ENCODE data around the gene GRID1.

GRID1 gene

DNA sequence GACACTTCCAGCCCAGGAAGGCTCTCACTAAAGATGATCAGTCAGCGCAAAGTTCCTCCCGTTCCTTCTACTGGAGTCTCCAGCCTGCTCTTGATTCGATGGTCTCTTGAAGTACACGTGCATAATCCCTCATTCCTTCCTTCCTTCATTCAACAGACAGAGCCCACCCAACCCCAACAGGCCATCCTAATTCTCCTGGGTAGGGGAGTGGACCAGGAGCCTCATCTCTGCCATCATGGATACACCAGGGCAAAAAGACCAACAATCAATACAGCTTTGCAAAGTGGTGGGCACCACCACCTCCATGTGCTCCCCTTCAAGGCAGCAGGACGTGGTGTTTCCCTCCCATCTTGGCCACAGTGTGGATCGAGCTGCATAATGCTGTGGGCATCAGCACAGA is 446.3 kb downstream of the GRID1 start:
- H3K9ac ChIP-seq (ENCODE audit: insufficient read length, low read depth), result no peak overlapping the region
- no peaks in the 10 kb centered on the region for H3K27me3 ChIP-seq (ENCODE audit: insufficient read depth, insufficient read length)
- H3K36me3 ChIP-seq (ENCODE audit: insufficient read depth, insufficient read length, low read length), result no peaks in the 10 kb centered on the region
- H3K4me1 ChIP-seq (ENCODE audit: insufficient read depth, insufficient read length), result no peaks in the 10 kb centered on the region
- no peak overlapping the region for H3K4me3 ChIP-seq (ENCODE audit: insufficient read length, low read depth)
- H3K9me3 ChIP-seq (ENCODE audit: insufficient read depth, low read length), result no peaks in the 10 kb centered on the region
- no peak for TF ChIP-seq YY1 (IDR thresholded peaks at IDR 0.05; ENCODE audit: insufficient read depth, insufficient read length)
- DNase-seq (ENCODE audit: low read depth, low spot score), result no peak

DNA sequence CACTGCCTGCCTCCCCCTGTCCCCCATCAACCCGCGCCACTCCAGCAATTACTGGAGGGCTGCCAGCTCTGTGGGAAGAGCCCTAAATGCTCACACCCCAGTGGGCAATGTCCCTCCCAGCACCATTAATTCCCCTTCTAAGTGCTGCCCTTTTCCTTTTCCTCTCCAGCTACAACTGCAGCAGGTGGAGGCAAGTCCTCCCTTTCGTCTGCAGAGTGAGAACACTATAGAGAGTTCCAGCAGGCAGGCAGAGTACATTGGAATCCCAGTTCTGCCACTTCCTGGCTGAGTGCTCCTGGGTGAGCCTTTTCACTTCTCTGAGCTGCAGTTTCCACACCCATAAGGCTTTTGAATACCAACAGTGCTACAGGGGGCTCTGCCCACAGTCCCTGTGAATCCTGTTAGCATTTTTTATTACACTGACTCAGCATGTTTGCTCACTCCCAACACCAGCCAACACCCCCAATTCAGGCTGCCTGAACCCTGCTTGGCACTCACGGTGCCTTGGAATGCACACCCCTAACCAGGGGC is 447.0 kb downstream of the GRID1 start:
- Histone ChIP-seq H3K9me3 (ENCODE audit: insufficient read depth, low read length) (no peaks in the 10 kb centered on the region), H3K27me3 (ENCODE audit: insufficient read depth, insufficient read length) (no peaks in the 10 kb centered on the region), H3K36me3 (ENCODE audit: insufficient read depth, insufficient read length, low read length) (no peaks in the 10 kb centered on the region), H3K9ac (ENCODE audit: insufficient read length, low read depth) (no peak overlapping the region), H3K4me1 (ENCODE audit: insufficient read depth, insufficient read length) (no peaks in the 10 kb centered on the region), H3K4me3 (ENCODE audit: insufficient read length, low read depth) (no peak overlapping the region)
- no peak for DNase-seq (ENCODE audit: low read depth, low spot score)
- TF ChIP-seq YY1 (IDR thresholded peaks at IDR 0.05; ENCODE audit: insufficient read depth, insufficient read length) (no peak), SUZ12 (IDR thresholded peaks at IDR 0.05; ENCODE audit: extremely low read depth, insufficient read depth, insufficient read length) (no peak), ZNF274 (IDR thresholded peaks at IDR 0.05; ENCODE audit: low read depth, low read length) (no peak)

DNA sequence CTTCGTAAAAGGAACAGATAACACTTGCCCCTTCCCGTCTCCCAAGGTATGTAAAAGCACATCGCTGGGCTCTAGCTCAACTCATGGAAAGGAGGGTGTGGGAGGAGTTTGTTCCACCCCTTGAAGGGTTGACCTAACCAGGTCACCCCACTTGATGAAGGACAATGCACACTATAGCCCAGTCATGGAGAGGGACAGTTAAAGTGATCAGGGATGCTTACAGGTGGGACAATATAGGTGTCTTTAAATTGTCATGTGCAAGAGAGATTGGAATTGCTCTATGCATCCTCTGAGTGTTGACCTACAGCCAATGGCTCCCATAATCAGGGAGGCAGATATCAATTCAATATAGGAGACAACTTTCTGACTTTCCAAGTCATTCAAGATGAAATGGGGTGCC is 448.2 kb downstream of the GRID1 start:
- no peak for DNase-seq (ENCODE audit: low read depth, low spot score)
- Histone ChIP-seq H3K9ac (ENCODE audit: insufficient read length, low read depth) (no peak overlapping the region), H3K9me3 (ENCODE audit: insufficient read depth, low read length) (no peaks in the 10 kb centered on the region), H3K36me3 (ENCODE audit: insufficient read depth, insufficient read length, low read length) (no peaks in the 10 kb centered on the region), H3K4me1 (ENCODE audit: insufficient read depth, insufficient read length) (no peaks in the 10 kb centered on the region), H3K4me3 (ENCODE audit: insufficient read length, low read depth) (no peak overlapping the region), H3K27me3 (ENCODE audit: insufficient read depth, insufficient read length) (no peaks in the 10 kb centered on the region)
- TF ChIP-seq ZNF274 (IDR thresholded peaks at IDR 0.05; ENCODE audit: low read depth, low read length), result no peak
- TF ChIP-seq SUZ12 (IDR thresholded peaks at IDR 0.05; ENCODE audit: extremely low read depth, insufficient read depth, insufficient read length), result no peak

DNA sequence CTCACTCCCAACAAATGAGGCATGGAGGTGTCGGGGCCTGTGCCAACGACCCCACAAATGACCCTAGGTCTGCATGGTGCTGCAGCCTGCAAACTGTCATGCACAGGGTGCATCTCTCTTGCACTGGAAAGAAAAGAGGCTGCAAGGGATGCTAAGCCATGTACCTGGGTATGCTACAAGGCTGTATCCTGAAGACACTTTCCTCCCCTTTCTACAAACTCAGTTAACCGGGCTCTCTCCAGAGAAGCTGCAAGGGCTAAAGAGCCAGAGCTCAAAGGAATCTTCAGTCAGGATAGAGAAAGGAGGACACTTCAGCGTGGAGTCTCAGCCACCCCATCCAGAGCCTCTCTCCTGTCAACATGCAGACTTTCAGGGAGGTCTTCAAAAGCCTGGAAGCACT is 449.0 kb downstream of the GRID1 start:
- H3K4me3 ChIP-seq (ENCODE audit: insufficient read length, low read depth), result no peak overlapping the region
- TF ChIP-seq YY1 (IDR thresholded peaks at IDR 0.05; ENCODE audit: insufficient read depth, insufficient read length) (no peak), SUZ12 (IDR thresholded peaks at IDR 0.05; ENCODE audit: extremely low read depth, insufficient read depth, insufficient read length) (no peak), ZNF274 (IDR thresholded peaks at IDR 0.05; ENCODE audit: low read depth, low read length) (no peak)
- H3K9me3 ChIP-seq (ENCODE audit: insufficient read depth, low read length), result no peaks in the 10 kb centered on the region
- DNase-seq (ENCODE audit: low read depth, low spot score), result no peak
- H3K4me1 ChIP-seq (ENCODE audit: insufficient read depth, insufficient read length), result no peaks in the 10 kb centered on the region
- no peak overlapping the region for H3K9ac ChIP-seq (ENCODE audit: insufficient read length, low read depth)
- H3K27me3 ChIP-seq (ENCODE audit: insufficient read depth, insufficient read length), result no peaks in the 10 kb centered on the region
- no peaks in the 10 kb centered on the region for H3K36me3 ChIP-seq (ENCODE audit: insufficient read depth, insufficient read length, low read length)

DNA sequence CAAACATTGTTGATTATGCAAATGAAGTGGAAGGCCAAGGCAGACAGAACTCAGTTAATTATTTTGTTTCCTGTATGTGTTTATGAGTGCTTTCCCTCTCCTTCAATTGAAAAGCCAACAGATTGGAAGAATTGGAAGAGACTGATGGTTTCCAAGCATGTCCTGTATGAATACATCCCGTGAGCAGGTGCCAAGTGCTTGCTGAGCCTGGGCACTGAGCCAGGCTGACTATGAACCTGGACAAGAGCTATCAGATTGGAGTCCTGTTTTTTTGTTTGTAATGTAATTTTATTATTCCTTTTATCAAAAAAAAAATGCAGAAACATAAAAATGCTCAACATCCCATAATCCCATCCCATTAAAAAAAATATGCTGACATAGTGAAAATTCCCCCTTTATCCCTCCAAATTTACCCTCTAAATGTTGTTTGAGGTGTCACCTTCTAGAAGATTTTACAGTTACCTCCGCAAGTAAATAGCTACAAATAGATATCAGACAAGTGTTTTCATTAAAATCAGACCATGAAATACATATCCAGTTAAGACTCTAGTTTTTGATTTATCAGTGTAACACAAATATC is 449.5 kb downstream of the GRID1 start:
- Histone ChIP-seq H3K4me1 (ENCODE audit: insufficient read depth, insufficient read length) (no peaks in the 10 kb centered on the region), H3K27me3 (ENCODE audit: insufficient read depth, insufficient read length) (no peaks in the 10 kb centered on the region), H3K9ac (ENCODE audit: insufficient read length, low read depth) (no peak overlapping the region), H3K9me3 (ENCODE audit: insufficient read depth, low read length) (no peaks in the 10 kb centered on the region), H3K36me3 (ENCODE audit: insufficient read depth, insufficient read length, low read length) (no peaks in the 10 kb centered on the region), H3K4me3 (ENCODE audit: insufficient read length, low read depth) (no peak overlapping the region)
- DNase-seq (ENCODE audit: low read depth, low spot score), result no peak
- TF ChIP-seq ZNF274 (IDR thresholded peaks at IDR 0.05; ENCODE audit: low read depth, low read length) (no peak), SUZ12 (IDR thresholded peaks at IDR 0.05; ENCODE audit: extremely low read depth, insufficient read depth, insufficient read length) (no peak), YY1 (IDR thresholded peaks at IDR 0.05; ENCODE audit: insufficient read depth, insufficient read length) (no peak)

DNA sequence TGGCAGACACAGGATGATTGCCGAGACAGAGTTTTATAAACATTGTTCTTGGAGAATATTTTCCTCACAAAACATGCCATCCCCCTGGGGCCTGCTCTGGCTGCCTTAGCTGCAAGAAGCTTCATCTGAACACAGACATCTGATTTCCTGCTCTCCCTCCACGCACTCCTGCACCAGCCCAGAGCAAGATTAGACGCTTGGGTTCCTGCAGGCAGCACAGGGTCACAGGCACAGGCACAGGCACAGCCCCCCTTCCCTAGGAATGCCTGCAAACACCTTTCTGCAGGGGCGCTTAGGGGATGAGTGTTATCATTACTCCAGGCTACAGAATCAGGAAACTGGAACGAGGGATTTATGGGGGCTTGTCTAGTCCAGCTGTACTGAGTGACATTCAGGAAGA is 450.3 kb downstream of the GRID1 start:
- no peak overlapping the region for H3K9ac ChIP-seq (ENCODE audit: insufficient read length, low read depth)
- H3K4me3 ChIP-seq (ENCODE audit: insufficient read length, low read depth), result no peak overlapping the region
- TF ChIP-seq SUZ12 (IDR thresholded peaks at IDR 0.05; ENCODE audit: extremely low read depth, insufficient read depth, insufficient read length) (no peak), ZNF274 (IDR thresholded peaks at IDR 0.05; ENCODE audit: low read depth, low read length) (no peak), YY1 (IDR thresholded peaks at IDR 0.05; ENCODE audit: insufficient read depth, insufficient read length) (no peak)
- no peaks in the 10 kb centered on the region for H3K27me3 ChIP-seq (ENCODE audit: insufficient read depth, insufficient read length)
- H3K36me3 ChIP-seq (ENCODE audit: insufficient read depth, insufficient read length, low read length), result no peaks in the 10 kb centered on the region
- no peaks in the 10 kb centered on the region for H3K9me3 ChIP-seq (ENCODE audit: insufficient read depth, low read length)
- DNase-seq (ENCODE audit: low read depth, low spot score), result no peak
- no peaks in the 10 kb centered on the region for H3K4me1 ChIP-seq (ENCODE audit: insufficient read depth, insufficient read length)

DNA sequence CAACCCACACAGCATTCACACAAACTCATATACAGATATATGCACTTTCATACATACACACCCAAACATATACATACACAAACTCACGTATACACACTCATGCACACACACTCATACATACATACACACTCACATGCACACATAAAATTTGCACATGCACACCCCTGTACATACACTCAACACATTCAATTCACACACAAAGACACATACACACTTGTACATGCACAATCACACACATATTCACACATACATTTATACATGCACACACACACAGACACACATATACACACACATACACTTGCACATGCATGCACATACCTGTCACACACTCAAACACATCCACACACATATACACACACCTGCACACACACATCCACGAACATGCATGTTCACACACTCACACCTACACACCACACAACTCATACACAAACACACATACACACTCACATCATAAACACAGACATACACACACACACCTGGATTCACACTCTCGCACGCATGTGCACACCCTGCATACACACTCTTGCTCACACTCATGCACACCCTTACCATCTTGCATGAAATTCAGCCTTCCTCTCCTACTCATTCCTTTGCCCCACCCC is 451.2 kb downstream of the GRID1 start:
- no peak overlapping the region for H3K9ac ChIP-seq (ENCODE audit: insufficient read length, low read depth)
- no peaks in the 10 kb centered on the region for H3K36me3 ChIP-seq (ENCODE audit: insufficient read depth, insufficient read length, low read length)
- H3K4me1 ChIP-seq (ENCODE audit: insufficient read depth, insufficient read length), result no peaks in the 10 kb centered on the region
- DNase-seq (ENCODE audit: low read depth, low spot score), result no peak
- H3K27me3 ChIP-seq (ENCODE audit: insufficient read depth, insufficient read length), result no peaks in the 10 kb centered on the region
- TF ChIP-seq SUZ12 (IDR thresholded peaks at IDR 0.05; ENCODE audit: extremely low read depth, insufficient read depth, insufficient read length) (no peak), ZNF274 (IDR thresholded peaks at IDR 0.05; ENCODE audit: low read depth, low read length) (no peak), YY1 (IDR thresholded peaks at IDR 0.05; ENCODE audit: insufficient read depth, insufficient read length) (no peak)
- no peak overlapping the region for H3K4me3 ChIP-seq (ENCODE audit: insufficient read length, low read depth)
- H3K9me3 ChIP-seq (ENCODE audit: insufficient read depth, low read length), result no peaks in the 10 kb centered on the region
